ENCODE data around the gene ZG16B.

ZG16B gene

GRCh38 chr16:2841606-2842339 is 11.7 kb downstream of the ZG16B start:
- DNase-seq (ENCODE audit: low read depth, low spot score) = no peak
- Histone ChIP-seq H3K4me3 (ENCODE audit: insufficient read length, low read depth) (no peak overlapping the region), H3K27me3 (ENCODE audit: insufficient read depth, insufficient read length) (no peaks in the 10 kb centered on the region), H3K4me1 (ENCODE audit: insufficient read depth, insufficient read length) (peaks cover 6% of the 10 kb centered on the region), H3K9me3 (ENCODE audit: insufficient read depth, low read length) (peaks cover 7% of the 10 kb centered on the region; the same call in 1 of the 2 replicates), H3K36me3 (ENCODE audit: insufficient read depth, insufficient read length, low read length) (no peaks in the 10 kb centered on the region), H3K9ac (ENCODE audit: insufficient read length, low read depth) (no peak overlapping the region)
- TF ChIP-seq SUZ12 (IDR thresholded peaks at IDR 0.05; ENCODE audit: extremely low read depth, insufficient read depth, insufficient read length) = no peak
- no peak for TF ChIP-seq YY1 (IDR thresholded peaks at IDR 0.05; ENCODE audit: insufficient read depth, insufficient read length)
- no peak for TF ChIP-seq ZNF274 (IDR thresholded peaks at IDR 0.05; ENCODE audit: low read depth, low read length)

- no peaks in the 10 kb centered on the region for H3K27me3 ChIP-seq (ENCODE audit: insufficient read depth, insufficient read length)
- peak; percentile 30 for DNase-seq (ENCODE audit: low read depth, low spot score)
- H3K9ac ChIP-seq (ENCODE audit: insufficient read length, low read depth) = no peak overlapping the region
Observed at GRCh38 chr16:2842340-2843000, 12.4 kb downstream of the ZG16B start.

GRCh38 chr16:2843526-2843925 is 13.4 kb downstream of the ZG16B start:
- H3K9ac ChIP-seq (ENCODE audit: insufficient read length, low read depth) = no peak overlapping the region
- peaks cover 17% of the 10 kb centered on the region for H3K9me3 ChIP-seq (ENCODE audit: insufficient read depth, low read length)
- no peak overlapping the region for H3K4me3 ChIP-seq (ENCODE audit: insufficient read length, low read depth)
- no peak for DNase-seq (ENCODE audit: low read depth, low spot score)
- no peaks in the 10 kb centered on the region for H3K4me1 ChIP-seq (ENCODE audit: insufficient read depth, insufficient read length)
- no peaks in the 10 kb centered on the region for H3K27me3 ChIP-seq (ENCODE audit: insufficient read depth, insufficient read length)
- TF ChIP-seq SUZ12 (IDR thresholded peaks at IDR 0.05; ENCODE audit: extremely low read depth, insufficient read depth, insufficient read length) = no peak
- TF ChIP-seq YY1 (IDR thresholded peaks at IDR 0.05; ENCODE audit: insufficient read depth, insufficient read length) = no peak
- TF ChIP-seq ZNF274 (IDR thresholded peaks at IDR 0.05; ENCODE audit: low read depth, low read length) = no peak
- H3K36me3 ChIP-seq (ENCODE audit: insufficient read depth, insufficient read length, low read length) = no peaks in the 10 kb centered on the region

More at GRCh38 chr16:2842340-2843000, 12.4 kb downstream of the ZG16B start:
- no peaks in the 10 kb centered on the region for H3K4me1 ChIP-seq (ENCODE audit: insufficient read depth, insufficient read length)
- H3K36me3 ChIP-seq (ENCODE audit: insufficient read depth, insufficient read length, low read length) = no peaks in the 10 kb centered on the region
- H3K9me3 ChIP-seq (ENCODE audit: insufficient read depth, low read length) = peaks cover 8% of the 10 kb centered on the region; the same call in 1 of the 2 replicates
- TF ChIP-seq YY1 (IDR thresholded peaks at IDR 0.05; ENCODE audit: insufficient read depth, insufficient read length) (no peak), ZNF274 (IDR thresholded peaks at IDR 0.05; ENCODE audit: low read depth, low read length) (no peak), SUZ12 (IDR thresholded peaks at IDR 0.05; ENCODE audit: extremely low read depth, insufficient read depth, insufficient read length) (no peak)
- H3K4me3 ChIP-seq (ENCODE audit: insufficient read length, low read depth) = no peak overlapping the region

- no peaks in the 10 kb centered on the region for H3K27me3 ChIP-seq (ENCODE audit: insufficient read depth, insufficient read length)
- H3K36me3 ChIP-seq (ENCODE audit: insufficient read depth, insufficient read length, low read length) = no peaks in the 10 kb centered on the region
Observed at GRCh38 chr16:2845116-2845515, 15.0 kb downstream of the ZG16B start.

GRCh38 chr16:2846511-2847310 is 16.6 kb downstream of the ZG16B start:
- no peaks in the 10 kb centered on the region for H3K36me3 ChIP-seq (ENCODE audit: insufficient read depth, insufficient read length, low read length)
- no peaks in the 10 kb centered on the region for H3K27me3 ChIP-seq (ENCODE audit: insufficient read depth, insufficient read length)
- no peak overlapping the region for H3K4me3 ChIP-seq (ENCODE audit: insufficient read length, low read depth)
- no peak overlapping the region for H3K9ac ChIP-seq (ENCODE audit: insufficient read length, low read depth)
- peaks cover 4% of the 10 kb centered on the region for H3K4me1 ChIP-seq (ENCODE audit: insufficient read depth, insufficient read length)
- H3K9me3 ChIP-seq (ENCODE audit: insufficient read depth, low read length) = peaks cover 17% of the 10 kb centered on the region
- TF ChIP-seq SUZ12 (IDR thresholded peaks at IDR 0.05; ENCODE audit: extremely low read depth, insufficient read depth, insufficient read length) (no peak), ZNF274 (IDR thresholded peaks at IDR 0.05; ENCODE audit: low read depth, low read length) (no peak), YY1 (IDR thresholded peaks at IDR 0.05; ENCODE audit: insufficient read depth, insufficient read length) (no peak)
- DNase-seq (ENCODE audit: low read depth, low spot score) = no peak

More at GRCh38 chr16:2845116-2845515, 15.0 kb downstream of the ZG16B start:
- Histone ChIP-seq H3K9ac (ENCODE audit: insufficient read length, low read depth) (no peak overlapping the region), H3K9me3 (ENCODE audit: insufficient read depth, low read length) (peaks cover 17% of the 10 kb centered on the region), H3K4me3 (ENCODE audit: insufficient read length, low read depth) (no peak overlapping the region), H3K4me1 (ENCODE audit: insufficient read depth, insufficient read length) (peaks cover 4% of the 10 kb centered on the region)
- TF ChIP-seq YY1 (IDR thresholded peaks at IDR 0.05; ENCODE audit: insufficient read depth, insufficient read length) (no peak), ZNF274 (IDR thresholded peaks at IDR 0.05; ENCODE audit: low read depth, low read length) (no peak), SUZ12 (IDR thresholded peaks at IDR 0.05; ENCODE audit: extremely low read depth, insufficient read depth, insufficient read length) (no peak)
- no peak for DNase-seq (ENCODE audit: low read depth, low spot score)

- Histone ChIP-seq H3K4me3 (ENCODE audit: insufficient read length, low read depth) (no peak overlapping the region), H3K9ac (ENCODE audit: insufficient read length, low read depth) (no peak overlapping the region), H3K4me1 (ENCODE audit: insufficient read depth, insufficient read length) (peaks cover 6% of the 10 kb centered on the region), H3K9me3 (ENCODE audit: insufficient read depth, low read length) (peaks cover 28% of the 10 kb centered on the region), H3K27me3 (ENCODE audit: insufficient read depth, insufficient read length) (no peaks in the 10 kb centered on the region), H3K36me3 (ENCODE audit: insufficient read depth, insufficient read length, low read length) (no peaks in the 10 kb centered on the region)
- TF ChIP-seq SUZ12 (IDR thresholded peaks at IDR 0.05; ENCODE audit: extremely low read depth, insufficient read depth, insufficient read length) (no peak), ZNF274 (IDR thresholded peaks at IDR 0.05; ENCODE audit: low read depth, low read length) (no peak), YY1 (IDR thresholded peaks at IDR 0.05; ENCODE audit: insufficient read depth, insufficient read length) (no peak)
- no peak for DNase-seq (ENCODE audit: low read depth, low spot score)
Observed at GRCh38 chr16:2848933-2849725, 19.0 kb downstream of the ZG16B start.
